ENCODE data around the gene CDON. TPM values are rescaled to one million over a fixed set of nuclear protein-coding genes. Genes with fewer than 3 reads are reported as not detected.

Gene CDON
- total RNA-seq: 7.9 and 19.8 TPM in 2 replicates

DNA sequence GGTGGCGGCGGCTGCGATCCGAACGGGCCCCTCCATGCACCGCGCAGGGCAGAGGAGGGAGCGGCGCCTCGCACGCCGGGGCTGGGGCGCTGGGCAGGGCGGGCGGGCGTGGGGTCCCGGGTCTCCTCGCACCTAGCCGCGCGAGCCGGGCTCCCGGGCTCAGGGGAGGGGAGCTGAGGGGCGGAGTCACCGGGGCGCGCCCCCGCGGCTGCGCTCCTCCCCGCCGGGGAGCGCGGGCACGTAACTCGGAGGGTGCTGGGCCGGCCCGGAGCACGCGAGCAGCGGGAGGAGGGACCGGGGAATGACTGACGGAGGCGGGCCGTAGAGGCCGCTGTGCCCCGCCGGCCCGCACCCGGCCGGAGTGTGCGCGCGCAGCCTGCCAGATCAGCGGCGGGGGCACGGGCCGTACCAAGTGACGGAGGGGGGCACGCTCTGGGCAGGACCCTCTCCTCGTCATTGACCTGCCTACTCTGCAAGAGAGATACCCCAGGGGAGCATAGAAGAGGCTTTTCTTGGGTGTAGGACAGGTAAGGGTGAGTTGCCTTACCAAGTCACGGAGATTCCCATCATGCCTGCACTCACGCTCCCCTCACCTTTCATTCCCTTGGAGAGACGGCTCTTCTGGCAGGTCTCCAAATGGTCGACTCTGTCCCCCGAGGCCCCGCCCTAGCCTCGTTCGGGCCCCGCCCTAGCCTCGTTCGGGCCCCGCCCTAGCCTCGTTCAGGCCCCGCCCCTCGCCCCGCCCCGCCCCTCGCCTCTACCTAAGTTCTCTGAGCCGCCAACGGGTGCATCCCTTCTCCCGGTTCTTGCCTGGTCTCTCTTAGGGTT, at the start of gene CDON:
Gene CDON (minus strand): TSS at position 188 of the 828 bp plus-strand sequence. CDS start 39,390 bp downstream, outside the sequence.

GRCh38 chr11:125945797-125946520, 116.7 kb downstream of the CDON start, which contains the start of gene VSIG10L2:
Gene VSIG10L2 (plus strand): TSS chr11:125946044. CDS start chr11:125946056, 12 bp downstream.

Other genes with a start within 250 kb of the CDON start
- gene PATE4, start 229.6 kb downstream of the CDON start, total RNA-seq: not detected in 2 replicates
- gene HYLS1, start 175.2 kb downstream of the CDON start, total RNA-seq: 2.8 and 10.0 TPM in 2 replicates
- 8.6 and 10.9 TPM in 2 replicates for gene PUS3, start 159.7 kb downstream of the CDON start, total RNA-seq
- gene DDX25, start 158.4 kb downstream of the CDON start, total RNA-seq: not detected in 2 replicates
- gene VSIG10L2, start 116.8 kb downstream of the CDON start, total RNA-seq: not detected in 2 replicates
- 35.3 and 35.6 TPM in 2 replicates for gene RPUSD4, start 148.8 kb upstream of the CDON start, total RNA-seq
- gene FAM118B, start 148.9 kb upstream of the CDON start, total RNA-seq: 24.3 and 26.3 TPM in 2 replicates
- 61.0 and 67.5 TPM in 2 replicates for gene SRPRA, start 206.0 kb upstream of the CDON start, total RNA-seq
- gene FOXRED1, start 206.3 kb upstream of the CDON start, total RNA-seq: 5.0 and 17.9 TPM in 2 replicates
- 4.7 and 5.0 TPM in 2 replicates for gene TIRAP, start 220.2 kb upstream of the CDON start, total RNA-seq
- gene DCPS, start 241.2 kb upstream of the CDON start, total RNA-seq: 17.2 and 22.0 TPM in 2 replicates